GM23338 (cell line): ENCODE data around the gene RNF150. TPM values are rescaled to one million over a fixed set of nuclear protein-coding genes. Genes with fewer than 3 reads are reported as not detected.

Experiments
- ATAC-seq: fragments of 200-7000 bp; cut with Tn5 transposase; 3 replicates; pipeline ENCODE4 v1.9.1; 2020
- DNase-seq: peaks from one replicate; pipeline ENCODE4 v3.0.0-alpha.2; 2015; ENCODE audit warnings: low spot score
- H2AFZ ChIP-seq: fragments of 200-600 bp; sonication (generic); 2 replicates; pipeline ENCODE4 v1.8.0; 2016; ENCODE audit warnings: antibody characterized with exemption, mild to moderate bottlenecking, moderate library complexity
- H3F3A ChIP-seq: fragments of 200-600 bp; sonication (generic); replicated peaks from 2 replicates; pipeline ENCODE4 v1.8.0; 2017; ENCODE audit warnings: antibody characterized with exemption, mixed run types, low read depth
- H3K27ac ChIP-seq: fragments of 200-600 bp; sonication (generic); 2 replicates; pipeline ENCODE4 v1.6.1; 2016; ENCODE audit warnings: low read depth
- H3K27me3 ChIP-seq: fragments of 200-600 bp; sonication (generic); 2 replicates; pipeline ENCODE4 v1.8.0; 2016; ENCODE audit warnings: mild to moderate bottlenecking, mixed run types, moderate library complexity; ENCODE audit not compliant: insufficient read depth
- H3K36me3 ChIP-seq: fragments of 200-600 bp; sonication (generic); 2 replicates; pipeline ENCODE4 v1.8.0; 2016; ENCODE audit warnings: mild to moderate bottlenecking; ENCODE audit not compliant: insufficient read depth
- H3K4me1 ChIP-seq: fragments of 200-600 bp; sonication (generic); 2 replicates; pipeline ENCODE4 v1.8.0; 2016; ENCODE audit warnings: mild to moderate bottlenecking, moderate library complexity; ENCODE audit not compliant: insufficient read depth
- H3K4me2 ChIP-seq: fragments of 200-600 bp; sonication (generic); 2 replicates; pipeline ENCODE4 v1.7.1; 2017; ENCODE audit warnings: mixed run types
- H3K4me3 ChIP-seq: fragments of 200-600 bp; sonication (generic); 2 replicates; pipeline ENCODE4 v1.6.1; 2016; ENCODE audit warnings: mixed run types
- H3K79me2 ChIP-seq: fragments of 200-600 bp; sonication (generic); replicated peaks from 2 replicates; pipeline ENCODE4 v1.8.0; 2017; ENCODE audit warnings: mild to moderate bottlenecking; ENCODE audit not compliant: insufficient read depth
- H3K9me2 ChIP-seq: fragments of 200-600 bp; sonication (generic); 2 replicates; pipeline ENCODE4 v1.8.0; 2017; ENCODE audit not compliant: insufficient read depth
- H4K20me1 ChIP-seq: fragments of 200-600 bp; sonication (generic); replicated peaks from 2 replicates; pipeline ENCODE4 v1.8.0; 2017; ENCODE audit warnings: mild to moderate bottlenecking; ENCODE audit not compliant: insufficient read depth
- H3K27ac Mint-ChIP-seq: 2 replicates; pipeline ENCODE4 v1.8.0; 2020; ENCODE audit warnings: inconsistent platforms, mild to moderate bottlenecking, moderate library complexity, mixed read lengths
- H3K27me3 Mint-ChIP-seq: 3 replicates; pipeline ENCODE4 v1.8.0; 2022; ENCODE audit warnings: low read depth, mild to moderate bottlenecking, moderate library complexity, mixed read lengths, inconsistent platforms; ENCODE audit not compliant: insufficient read depth, poor library complexity
- H3K36me3 Mint-ChIP-seq: 3 replicates; pipeline ENCODE4 v1.8.0; 2021; ENCODE audit warnings: low read depth, mild to moderate bottlenecking, inconsistent platforms, moderate library complexity, mixed read lengths
- H3K4me1 Mint-ChIP-seq: 3 replicates; pipeline ENCODE4 v1.8.0; 2020; ENCODE audit warnings: mild to moderate bottlenecking, inconsistent platforms, mixed read lengths
- H3K4me3 Mint-ChIP-seq: 3 replicates; pipeline ENCODE4 v1.8.0; 2021; ENCODE audit warnings: moderate library complexity, mild to moderate bottlenecking, inconsistent platforms, mixed read lengths
- H3K9me3 Mint-ChIP-seq: 3 replicates; pipeline ENCODE4 v1.8.0; 2020; ENCODE audit warnings: moderate library complexity, mild to moderate bottlenecking, inconsistent platforms, mixed read lengths
- CREB1 ChIP-seq: fragments of 250-450 bp; sonication (Bioruptor Pico); IDR thresholded peaks from 2 replicates; pipeline ENCODE4 v1.5.0; 2020; ENCODE audit warnings: low read depth, mild to moderate bottlenecking, moderate library complexity
- ETS1 ChIP-seq: IDR thresholded peaks from 2 replicates; pipeline ENCODE4 v1.6.1; 2016; ENCODE audit warnings: antibody characterized with exemption
- EZH2 ChIP-seq: fragments of 200-600 bp; sonication (generic); IDR thresholded peaks from one replicate; pipeline ENCODE4 v1.8.0; 2017; ENCODE audit warnings: antibody characterized with exemption, mild to moderate bottlenecking, low read depth; ENCODE audit not compliant: unreplicated experiment
- EZH2phosphoT487 ChIP-seq: fragments of 200-600 bp; sonication (generic); IDR thresholded peaks from one replicate; pipeline ENCODE4 v1.8.1; 2018; ENCODE audit warnings: antibody characterized with exemption; ENCODE audit not compliant: unreplicated experiment
- JUNB ChIP-seq: IDR thresholded peaks from one replicate; pipeline ENCODE4 v1.6.1; 2016; ENCODE audit warnings: antibody characterized with exemption; ENCODE audit not compliant: unreplicated experiment
- POLR2AphosphoS5 ChIP-seq: IDR thresholded peaks from 2 replicates; pipeline ENCODE4 v1.6.1; 2016; ENCODE audit warnings: antibody characterized with exemption, low read depth
- STAT1 ChIP-seq: IDR thresholded peaks from one replicate; pipeline ENCODE4 v1.6.1; 2016; ENCODE audit warnings: antibody characterized with exemption; ENCODE audit not compliant: unreplicated experiment
- ZNF331 ChIP-seq: fragments of 250-450 bp; sonication (Bioruptor Pico); IDR thresholded peaks from 2 replicates; pipeline ENCODE4 v1.5.0; 2020; ENCODE audit warnings: low read depth, mild to moderate bottlenecking, moderate library complexity
- polyA plus RNA-seq: library from polyadenylated mRNA; unstranded; fragments of >200 nt; fragmentation: Nextera tagmentation; extraction: Ambion mirVana; gene quantifications from 2 replicates; pipeline ENCODE4 v1.2.1, GENCODE V29; 2016
- total RNA-seq: library from RNA; depleted of rRNA; stranded (reverse); fragments of >200 nt; shearing (Covaris generic); gene quantifications from 2 replicates; pipeline ENCODE4 v1.2.3, GENCODE V29; 2014
- TF ChIP-seq, protein P1 (sequence below): IDR thresholded peaks from one replicate; pipeline ENCODE4 v1.6.1; 2018; ENCODE audit warnings: antibody characterized with exemption; ENCODE audit not compliant: unreplicated experiment
- TF ChIP-seq, protein P2 (sequence below), 2 experiments: fragments of 200-600 bp in 1 of 2; sonication (generic) in 1 of 2; conservative IDR thresholded peaks; 2 replicates each; pipeline versions ENCODE4 v1.5.1 to v1.6.1; 2016 to 2017; ENCODE audit warnings: antibody characterized with exemption in 2 of 2, low read depth in 2 of 2, mild to moderate bottlenecking in 2 of 2, moderate library complexity in 1 of 2

The RNF150 gene
- total and polyA plus RNA-seq, 2 experiments from 2014 or later = 1.3 to 6.1 TPM

GRCh38 chr4:140844061-140844460, 289.2 kb downstream of the RNF150 start:
- no peaks in the 10 kb centered on the region for H3K4me1 ChIP-seq
- H3K27me3 ChIP-seq = no peaks in the 10 kb centered on the region
- H3K36me3 Mint-ChIP-seq = no peaks in the 10 kb centered on the region
- no peaks in the 10 kb centered on the region for H3F3A ChIP-seq
- 0 out of 2 replicates have a peak overlapping the region, but pooled peaks have one; percentile 29 for H2AFZ ChIP-seq
- H3K4me2 ChIP-seq = no peak overlapping the region
- H3K4me3 Mint-ChIP-seq = no peak overlapping the region
- no peak for ATAC-seq
- no peaks in the 10 kb centered on the region for H3K4me1 Mint-ChIP-seq
- H3K9me2 ChIP-seq = no peaks in the 10 kb centered on the region
- no peak overlapping the region for H3K27ac ChIP-seq
- no peak for DNase-seq
- no peaks in the 10 kb centered on the region for H3K36me3 ChIP-seq
- no peak overlapping the region for H3K4me3 ChIP-seq
- H3K27ac Mint-ChIP-seq = no peak overlapping the region
- H4K20me1 ChIP-seq = no peaks in the 10 kb centered on the region
- no peaks in the 10 kb centered on the region for H3K79me2 ChIP-seq
- H3K9me3 Mint-ChIP-seq = no peaks in the 10 kb centered on the region; the same call in 2 of the 3 replicates
- TF ChIP-seq STAT1 (no peak), ZNF331 (CRISPR knock-in tag) (no peak), EZH2 (no peak), CREB1 (no peak)
- TF ChIP-seq, protein P1, sequence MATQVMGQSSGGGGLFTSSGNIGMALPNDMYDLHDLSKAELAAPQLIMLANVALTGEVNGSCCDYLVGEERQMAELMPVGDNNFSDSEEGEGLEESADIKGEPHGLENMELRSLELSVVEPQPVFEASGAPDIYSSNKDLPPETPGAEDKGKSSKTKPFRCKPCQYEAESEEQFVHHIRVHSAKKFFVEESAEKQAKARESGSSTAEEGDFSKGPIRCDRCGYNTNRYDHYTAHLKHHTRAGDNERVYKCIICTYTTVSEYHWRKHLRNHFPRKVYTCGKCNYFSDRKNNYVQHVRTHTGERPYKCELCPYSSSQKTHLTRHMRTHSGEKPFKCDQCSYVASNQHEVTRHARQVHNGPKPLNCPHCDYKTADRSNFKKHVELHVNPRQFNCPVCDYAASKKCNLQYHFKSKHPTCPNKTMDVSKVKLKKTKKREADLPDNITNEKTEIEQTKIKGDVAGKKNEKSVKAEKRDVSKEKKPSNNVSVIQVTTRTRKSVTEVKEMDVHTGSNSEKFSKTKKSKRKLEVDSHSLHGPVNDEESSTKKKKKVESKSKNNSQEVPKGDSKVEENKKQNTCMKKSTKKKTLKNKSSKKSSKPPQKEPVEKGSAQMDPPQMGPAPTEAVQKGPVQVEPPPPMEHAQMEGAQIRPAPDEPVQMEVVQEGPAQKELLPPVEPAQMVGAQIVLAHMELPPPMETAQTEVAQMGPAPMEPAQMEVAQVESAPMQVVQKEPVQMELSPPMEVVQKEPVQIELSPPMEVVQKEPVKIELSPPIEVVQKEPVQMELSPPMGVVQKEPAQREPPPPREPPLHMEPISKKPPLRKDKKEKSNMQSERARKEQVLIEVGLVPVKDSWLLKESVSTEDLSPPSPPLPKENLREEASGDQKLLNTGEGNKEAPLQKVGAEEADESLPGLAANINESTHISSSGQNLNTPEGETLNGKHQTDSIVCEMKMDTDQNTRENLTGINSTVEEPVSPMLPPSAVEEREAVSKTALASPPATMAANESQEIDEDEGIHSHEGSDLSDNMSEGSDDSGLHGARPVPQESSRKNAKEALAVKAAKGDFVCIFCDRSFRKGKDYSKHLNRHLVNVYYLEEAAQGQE = no peak
- TF ChIP-seq, protein P2, sequence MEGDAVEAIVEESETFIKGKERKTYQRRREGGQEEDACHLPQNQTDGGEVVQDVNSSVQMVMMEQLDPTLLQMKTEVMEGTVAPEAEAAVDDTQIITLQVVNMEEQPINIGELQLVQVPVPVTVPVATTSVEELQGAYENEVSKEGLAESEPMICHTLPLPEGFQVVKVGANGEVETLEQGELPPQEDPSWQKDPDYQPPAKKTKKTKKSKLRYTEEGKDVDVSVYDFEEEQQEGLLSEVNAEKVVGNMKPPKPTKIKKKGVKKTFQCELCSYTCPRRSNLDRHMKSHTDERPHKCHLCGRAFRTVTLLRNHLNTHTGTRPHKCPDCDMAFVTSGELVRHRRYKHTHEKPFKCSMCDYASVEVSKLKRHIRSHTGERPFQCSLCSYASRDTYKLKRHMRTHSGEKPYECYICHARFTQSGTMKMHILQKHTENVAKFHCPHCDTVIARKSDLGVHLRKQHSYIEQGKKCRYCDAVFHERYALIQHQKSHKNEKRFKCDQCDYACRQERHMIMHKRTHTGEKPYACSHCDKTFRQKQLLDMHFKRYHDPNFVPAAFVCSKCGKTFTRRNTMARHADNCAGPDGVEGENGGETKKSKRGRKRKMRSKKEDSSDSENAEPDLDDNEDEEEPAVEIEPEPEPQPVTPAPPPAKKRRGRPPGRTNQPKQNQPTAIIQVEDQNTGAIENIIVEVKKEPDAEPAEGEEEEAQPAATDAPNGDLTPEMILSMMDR (conservative IDR thresholded peaks at IDR 0.05; ENCODE audit: low read depth in 2 of 2) = no peak
- H3K27me3 Mint-ChIP-seq = no peaks in the 10 kb centered on the region

DNA sequence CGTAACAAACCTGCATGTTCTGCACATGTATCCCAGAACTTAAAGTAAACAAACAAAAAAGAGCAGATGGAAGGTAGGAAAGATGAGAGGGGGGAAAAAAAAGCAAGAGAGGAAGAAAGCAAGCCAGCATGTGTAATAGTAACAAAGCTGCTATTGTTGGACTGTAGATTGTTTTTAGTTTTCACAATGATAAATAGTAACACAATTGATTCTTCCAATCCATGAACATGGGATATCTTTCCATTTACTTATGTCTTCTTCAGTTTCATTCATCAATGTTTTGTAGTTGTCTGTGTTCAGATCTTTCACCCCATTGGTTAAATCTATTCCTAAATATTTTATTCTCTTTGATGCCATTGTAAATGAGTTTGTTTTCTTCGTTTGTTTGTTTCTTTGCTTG, 292.1 kb downstream of the RNF150 start:
- Histone ChIP-seq H3K36me3 (no peaks in the 10 kb centered on the region), H3K27ac (no peak overlapping the region), H3K4me2 (no peak overlapping the region), H2AFZ (no peak overlapping the region), H3F3A (no peaks in the 10 kb centered on the region), H3K27me3 (no peaks in the 10 kb centered on the region), H3K4me1 (no peaks in the 10 kb centered on the region), H4K20me1 (no peaks in the 10 kb centered on the region), H3K9me2 (no peaks in the 10 kb centered on the region), H3K79me2 (no peaks in the 10 kb centered on the region), H3K4me3 (no peak overlapping the region)
- H3K9me3 Mint-ChIP-seq = no peaks in the 10 kb centered on the region; the same call in 2 of the 3 replicates
- no peaks in the 10 kb centered on the region for H3K36me3 Mint-ChIP-seq
- H3K27me3 Mint-ChIP-seq = no peaks in the 10 kb centered on the region
- no peak overlapping the region for H3K4me3 Mint-ChIP-seq
- no peaks in the 10 kb centered on the region for H3K4me1 Mint-ChIP-seq
- no peak for DNase-seq
- ATAC-seq = no peak
- TF ChIP-seq ETS1 (no peak), CREB1 (no peak), STAT1 (no peak), POLR2AphosphoS5 (no peak), ZNF331 (CRISPR knock-in tag) (no peak), JUNB (no peak), EZH2phosphoT487 (no peak)
- TF ChIP-seq, protein P1 = no peak
- H3K27ac Mint-ChIP-seq = no peak overlapping the region
